GM11168 (cell line): ENCODE results near the gene DOCK4.

Experiments
- in situ Hi-C: fragments of 300-500 bp; cut with MboI; formaldehyde crosslinking; loops from one replicate; pipeline ENCODE4 v1.12.0; 2022; ENCODE audit warnings: low sequenced_read_pairs; ENCODE audit not compliant: unreplicated experiment

Gene DOCK4

DNA sequence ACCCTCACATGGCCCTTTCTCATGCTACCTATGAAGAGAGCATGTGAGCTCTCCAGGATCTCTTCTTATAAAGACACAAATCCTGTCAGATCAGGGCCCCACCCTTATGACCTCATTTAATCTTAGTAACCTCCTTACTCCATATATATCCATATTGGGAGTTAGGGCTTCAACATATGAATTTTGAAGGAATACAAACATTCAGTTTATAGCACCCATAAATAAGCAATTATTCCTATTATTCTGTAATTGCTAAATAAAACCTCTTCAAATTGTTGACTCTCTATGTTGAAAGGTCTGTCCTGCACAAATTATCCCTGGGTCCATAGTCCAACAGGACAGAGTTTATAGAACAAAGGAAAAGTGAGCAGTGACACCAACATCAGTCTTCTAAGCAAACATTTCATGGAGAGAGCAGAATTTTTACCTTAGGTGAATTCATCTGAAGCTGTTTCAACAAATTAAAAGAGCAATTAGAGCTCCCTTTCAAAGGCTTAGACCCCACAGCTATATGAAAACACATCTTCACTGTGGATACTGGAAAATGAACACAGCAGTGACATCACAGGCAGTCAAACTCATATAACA is 12.2 kb downstream of the DOCK4 start:
- in situ Hi-C loops: no loop called here

DNA sequence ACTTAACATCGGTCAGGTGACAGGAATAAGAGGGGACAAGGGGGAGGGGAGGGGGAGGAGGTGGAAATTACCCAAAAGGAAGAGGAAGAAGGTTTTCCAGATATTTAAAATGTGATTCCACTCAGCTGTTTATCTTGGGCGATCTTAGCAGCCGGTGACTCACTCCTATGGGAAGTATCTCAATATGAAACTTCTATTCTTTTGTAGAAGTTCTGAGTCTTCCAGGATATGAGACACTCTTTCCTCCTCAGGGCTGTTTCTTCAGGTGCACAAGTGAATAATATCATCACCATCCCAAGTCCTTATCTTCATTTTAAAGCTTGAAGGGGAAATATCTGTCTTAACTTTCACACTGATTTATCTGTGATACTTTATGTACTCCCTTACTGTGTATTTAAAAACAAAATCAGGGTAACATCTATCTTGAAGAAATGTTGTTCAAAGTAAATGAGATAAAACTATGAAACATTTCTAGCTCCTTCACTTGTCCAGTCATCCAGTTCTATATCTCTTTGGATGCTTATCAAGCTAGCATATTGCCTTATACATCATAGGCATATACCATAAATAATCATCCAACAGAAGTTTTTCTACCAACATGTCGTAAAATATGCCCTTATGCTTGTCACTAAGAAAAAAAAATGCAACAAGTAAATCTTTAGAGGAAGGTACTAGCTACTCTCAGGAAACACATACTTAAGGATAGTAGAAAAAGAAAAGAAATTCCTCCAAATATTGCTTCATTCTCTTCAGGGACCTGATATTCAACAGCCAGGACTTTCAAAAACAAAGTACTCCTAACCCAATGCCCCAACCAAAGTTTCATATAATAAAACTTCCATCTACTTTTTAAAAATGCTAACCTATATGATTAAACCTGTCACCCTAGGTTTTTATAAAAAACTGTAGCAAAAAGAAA is 13.7 kb downstream of the DOCK4 start:
- in situ Hi-C loops: no loop called here

GRCh38 chr7:112190120-112190519 is 16.1 kb downstream of the DOCK4 start:
- in situ Hi-C loops: no loop called here

DNA sequence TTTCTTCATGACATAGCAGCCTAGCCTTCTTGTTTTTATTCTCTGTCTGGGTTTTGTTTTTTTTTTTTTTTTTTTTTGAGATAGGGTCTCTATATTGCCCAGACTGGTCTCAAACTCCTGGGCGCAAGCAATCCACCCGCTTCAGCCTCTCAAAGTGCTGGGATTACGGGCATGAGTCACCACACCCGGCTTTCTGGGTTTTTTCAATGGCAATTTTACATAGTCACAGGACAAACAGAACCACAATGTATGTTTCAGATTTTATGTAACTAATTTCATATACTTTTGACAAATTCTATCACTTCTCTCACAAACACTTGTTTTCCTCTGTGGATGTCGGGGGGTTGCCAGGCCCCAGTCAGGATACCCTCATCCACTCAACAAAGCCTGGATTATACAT is 16.5 kb downstream of the DOCK4 start:
- in situ Hi-C loops: no loop called here

- in situ Hi-C loops: no loop called here
Measured at GRCh38 chr7:112188257-112188656, 17.9 kb downstream of the DOCK4 start.

DNA sequence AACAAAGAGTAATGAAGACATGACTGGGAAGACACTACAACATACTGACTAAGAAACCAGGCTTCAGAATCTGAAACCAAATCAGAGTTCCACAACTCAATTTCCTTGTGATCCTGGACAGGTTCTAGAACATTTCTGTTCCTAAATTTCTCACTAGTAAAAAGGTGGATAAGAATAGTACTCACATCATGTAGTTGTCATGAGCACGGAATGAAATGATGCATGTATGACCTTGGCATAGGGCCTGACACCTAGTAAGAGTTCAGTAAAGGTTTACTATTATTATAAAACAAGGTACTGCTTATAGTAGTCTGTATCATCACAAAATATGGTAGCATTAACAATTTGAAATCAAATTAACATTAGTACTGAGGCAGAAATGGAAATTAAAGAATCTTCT is 19.9 kb downstream of the DOCK4 start:
- in situ Hi-C loops: no loop called here

DNA sequence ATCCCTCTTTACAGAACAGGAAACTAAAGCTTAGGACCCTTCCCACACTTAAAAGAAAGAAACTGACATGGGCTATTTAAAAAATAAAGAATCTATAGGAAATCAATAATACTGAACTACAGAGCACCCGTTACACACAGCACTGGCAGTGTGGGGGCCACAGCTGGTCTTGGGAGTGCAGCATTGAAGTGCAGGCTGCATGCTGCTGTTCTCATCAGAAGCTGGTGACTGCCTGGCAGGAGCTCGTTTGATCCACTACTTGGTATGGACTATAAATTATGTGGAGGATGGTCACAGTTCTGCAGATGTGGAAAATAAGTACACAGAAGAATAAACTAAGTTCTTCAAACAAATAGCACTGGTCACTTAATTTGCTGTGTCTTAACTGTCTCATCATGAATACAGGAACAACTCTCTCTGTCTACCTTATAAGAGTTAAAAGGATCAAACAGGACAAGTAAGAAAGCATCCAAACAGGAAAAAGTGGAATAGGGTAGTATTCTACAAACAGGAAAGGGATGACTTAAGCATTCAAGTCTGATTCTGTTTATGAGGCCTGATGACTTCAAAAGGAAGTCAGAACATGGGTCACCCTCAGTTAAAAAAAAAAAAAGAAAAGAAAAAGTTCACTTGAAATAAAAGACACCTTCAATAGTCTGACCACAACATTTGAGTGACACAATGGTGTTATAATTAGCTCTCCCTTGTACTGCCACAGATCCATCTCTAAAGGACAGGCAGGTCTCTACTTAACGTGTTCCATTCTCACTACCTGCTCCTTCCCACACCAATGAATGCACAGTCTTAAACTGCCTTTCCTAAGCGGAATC is 21.0 kb downstream of the DOCK4 start:
- in situ Hi-C loops: no loop called here

GRCh38 chr7:112184455-112184854 is 21.7 kb downstream of the DOCK4 start:
- in situ Hi-C loops: no loop called here

- in situ Hi-C loops: no loop called here
Measured at GRCh38 chr7:112183266-112183665, 22.9 kb downstream of the DOCK4 start.

DNA sequence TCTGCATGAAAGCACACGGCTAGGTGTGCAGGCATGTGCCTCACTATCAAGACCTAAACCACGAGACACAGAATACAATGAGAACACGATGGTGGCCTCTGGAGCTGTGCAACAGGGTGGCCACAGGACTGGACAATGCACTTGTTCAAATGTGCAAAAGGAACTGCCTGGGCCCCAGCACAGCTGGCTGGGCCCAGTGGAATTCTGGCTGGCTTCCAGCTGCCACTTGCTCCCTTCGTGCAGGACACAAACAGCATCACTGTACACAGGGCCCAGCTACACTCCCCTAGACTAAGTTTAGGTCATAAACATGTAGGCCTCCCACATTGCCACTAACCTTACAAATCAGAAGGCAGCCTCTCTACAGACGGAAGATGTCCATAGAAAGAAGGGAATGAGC is 23.4 kb downstream of the DOCK4 start:
- in situ Hi-C loops: no loop called here

- in situ Hi-C loops: no loop called here
Measured at GRCh38 chr7:112180223-112180622, 26.0 kb downstream of the DOCK4 start.

DNA sequence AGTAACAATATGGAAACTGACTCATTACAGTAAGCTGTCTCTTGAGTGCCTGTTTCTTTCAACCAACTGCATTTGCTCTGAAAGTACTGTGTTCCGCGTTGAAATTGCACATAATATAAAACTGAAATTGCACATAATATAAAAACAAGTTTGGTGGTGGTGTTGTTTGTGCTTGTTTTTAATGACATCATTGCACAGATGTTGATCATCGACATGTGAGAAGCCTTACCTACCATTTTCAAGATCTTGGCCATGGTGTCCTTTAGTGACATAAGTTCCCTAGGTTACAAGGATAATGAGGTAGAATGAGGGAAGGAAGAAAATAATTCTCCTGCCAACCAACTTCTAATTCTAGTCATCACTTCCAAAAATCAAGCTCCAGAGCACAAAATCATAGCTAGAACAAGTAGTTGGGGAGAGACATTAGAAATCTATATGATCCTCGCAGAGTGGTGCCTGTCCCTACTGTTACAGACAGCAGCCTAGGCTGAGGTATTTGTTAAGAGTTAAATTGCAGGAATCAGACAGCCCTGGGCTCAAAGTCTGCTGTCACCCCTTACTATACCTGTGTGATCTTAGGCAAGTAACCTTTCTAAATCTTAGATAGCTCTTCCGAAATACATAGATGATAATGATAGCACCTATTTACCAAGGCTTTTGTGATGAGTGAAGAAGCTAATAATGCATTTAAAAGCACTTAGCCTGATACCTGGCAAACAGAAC is 29.3 kb downstream of the DOCK4 start:
- in situ Hi-C loops: no loop called here

DNA sequence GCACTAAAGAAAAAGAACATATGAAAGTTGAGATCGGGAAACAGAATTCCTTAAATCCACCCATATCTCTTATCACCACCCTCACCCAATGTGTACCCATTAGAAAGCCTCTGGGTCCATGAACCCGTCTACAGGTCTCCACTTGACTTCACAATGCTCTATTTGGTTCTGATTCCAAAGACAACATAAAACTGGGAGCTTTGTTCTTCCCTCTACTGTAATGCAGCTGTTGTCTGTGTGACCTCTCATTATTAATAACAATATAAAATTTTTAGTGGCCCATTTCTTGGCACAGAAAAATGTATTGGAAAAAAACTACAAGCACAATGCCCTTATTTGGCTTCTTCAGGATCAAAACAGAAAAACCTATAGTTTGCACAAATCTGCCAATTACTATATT is 30.0 kb downstream of the DOCK4 start:
- in situ Hi-C loops: no loop called here

GRCh38 chr7:112174192-112174591 is 32.0 kb downstream of the DOCK4 start:
- in situ Hi-C loops: no loop called here

DNA sequence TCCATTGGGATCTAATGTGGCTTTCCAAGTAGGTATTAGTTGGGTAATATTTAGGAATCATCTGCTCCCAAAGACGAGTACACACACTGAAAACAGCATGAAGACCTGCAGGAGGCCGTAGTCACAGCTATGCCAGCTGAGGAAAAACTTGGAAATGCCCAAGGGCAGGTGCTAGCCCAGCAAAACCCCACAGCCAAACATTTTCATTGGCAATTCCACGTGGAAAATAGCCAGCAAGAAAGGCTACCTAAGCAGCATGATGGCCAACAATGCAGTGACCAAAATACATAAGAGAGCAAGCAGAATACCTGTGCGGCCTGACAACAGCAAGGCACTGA is 32.7 kb downstream of the DOCK4 start:
- in situ Hi-C loops: no loop called here

DNA sequence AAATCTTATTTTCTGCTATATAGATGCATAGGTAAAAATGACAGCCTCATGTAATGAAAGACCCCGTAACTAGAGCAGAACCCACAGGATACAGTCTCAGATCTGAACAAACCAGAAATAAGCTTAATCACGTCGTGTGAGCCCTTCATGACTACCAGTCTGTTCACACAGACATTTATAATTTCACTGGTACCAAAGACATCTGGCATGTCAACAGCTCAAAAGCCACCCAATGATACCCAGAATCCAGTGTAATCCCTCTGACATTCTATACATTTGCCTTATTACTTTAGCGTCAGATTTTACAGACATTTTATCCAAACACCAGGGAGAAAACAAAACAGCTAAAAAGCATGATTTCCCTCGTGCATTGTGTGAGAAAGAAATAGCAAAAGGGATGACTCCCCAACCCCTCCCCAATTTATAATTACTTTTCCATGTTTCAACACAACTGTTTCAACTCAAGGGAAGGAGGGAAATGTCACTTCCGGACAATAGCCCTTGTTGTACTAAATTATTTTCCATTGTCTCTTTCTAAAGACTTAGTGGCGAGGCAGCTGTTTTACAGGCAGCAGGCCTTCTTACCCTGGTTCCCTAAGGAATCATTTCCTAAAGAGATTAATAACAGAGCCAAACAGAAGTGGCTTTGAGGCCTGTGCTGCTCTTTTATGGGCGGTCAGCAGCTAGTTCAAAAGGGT is 33.2 kb downstream of the DOCK4 start:
- in situ Hi-C loops: no loop called here

GRCh38 chr7:112171673-112172072 is 34.5 kb downstream of the DOCK4 start:
- in situ Hi-C loops: no loop called here

GRCh38 chr7:112168915-112169314 is 37.3 kb downstream of the DOCK4 start:
- in situ Hi-C loops: no loop called here

- in situ Hi-C loops: no loop called here
Measured at GRCh38 chr7:112167147-112167546, 39.1 kb downstream of the DOCK4 start.
